PC-3 (cell line): Measurements from ENCODE around the gene SAMHD1. TPM values are rescaled to one million over a fixed set of nuclear protein-coding genes. Genes with fewer than 3 reads are reported as not detected.

Experiments used
- ATAC-seq: fragments of 200-7000 bp; cut with Tn5 transposase; 2 replicates; pipeline ENCODE4 v1.9.1; 2020; ENCODE audit warnings: mild to moderate bottlenecking, moderate library complexity
- BruUV-seq: library from RNA; stranded (reverse); fragments of 400-500 nt; replicated peaks from 2 replicates; lab custom pipeline; 2021; lab: Mats Ljungman, UMichigan
- CTCF ChIA-PET: fragments of 300-600 bp; sonication (Branson Sonifier 250); formaldehyde crosslinking; loops from one replicate; lab custom pipeline; 2022; ENCODE audit warnings: antibody characterized with exemption; lab: Charles Lee
- POLR2A ChIA-PET: fragments of 300-600 bp; sonication (Branson Sonifier 250); formaldehyde crosslinking; loops from one replicate; lab custom pipeline; 2022; ENCODE audit warnings: antibody characterized with exemption; ENCODE audit not compliant: unreplicated experiment; lab: Charles Lee
- DNase-seq: peaks from one replicate; pipeline ENCODE4 v3.0.0-alpha.2; 2015
- H2AFZ ChIP-seq: fragments of 300-600 bp; sonication (generic); 2 replicates; pipeline ENCODE4 v1.6.0; 2016; ENCODE audit warnings: antibody characterized with exemption, low read length
- H3F3A ChIP-seq: fragments of 300-600 bp; sonication (generic); one replicate; pipeline ENCODE4 v1.6.0; 2017; ENCODE audit warnings: antibody characterized with exemption, low read length, control low read depth, mild to moderate bottlenecking; ENCODE audit not compliant: unreplicated experiment
- H3K27ac ChIP-seq: fragments of 300-600 bp; sonication (generic); 2 replicates; pipeline ENCODE4 v1.5.1; 2016; ENCODE audit warnings: mild to moderate bottlenecking, low read length
- H3K27me3 ChIP-seq: fragments of 300-600 bp; sonication (generic); 2 replicates; pipeline ENCODE4 v1.6.1; 2016; ENCODE audit warnings: low read length, mixed read lengths
- H3K36me3 ChIP-seq: fragments of 300-600 bp; sonication (generic); 2 replicates; pipeline ENCODE4 v1.6.1; 2016; ENCODE audit warnings: low read depth, mixed run types, low read length, mixed read lengths
- H3K4me1 ChIP-seq: fragments of 300-600 bp; sonication (generic); 2 replicates; pipeline ENCODE4 v1.5.1; 2016; ENCODE audit warnings: low read length; ENCODE audit not compliant: insufficient read depth
- H3K4me2 ChIP-seq: fragments of 300-600 bp; sonication (generic); 2 replicates; pipeline ENCODE4 v1.6.0; 2016; ENCODE audit warnings: low read length
- H3K4me3 ChIP-seq: fragments of 300-600 bp; sonication (generic); 2 replicates; pipeline ENCODE4 v1.5.1; 2016; ENCODE audit warnings: mild to moderate bottlenecking, low read length, mixed read lengths
- H3K79me2 ChIP-seq: fragments of 300-600 bp; sonication (generic); 2 replicates; pipeline ENCODE4 v1.6.1; 2017; ENCODE audit warnings: low read length, mixed read lengths
- H3K9ac ChIP-seq: fragments of 300-600 bp; sonication (generic); 2 replicates; pipeline ENCODE4 v1.6.0; 2016; ENCODE audit warnings: mild to moderate bottlenecking, low read length
- H3K9me2 ChIP-seq: fragments of 300-600 bp; sonication (generic); replicated peaks from 2 replicates; pipeline ENCODE4 v1.6.1; 2016; ENCODE audit warnings: mixed run types, low read length, mixed read lengths
- H3K9me3 ChIP-seq: fragments of 300-600 bp; sonication (generic); 2 replicates; pipeline ENCODE4 v1.6.1; 2016; ENCODE audit warnings: low read length, mixed read lengths
- H4K20me1 ChIP-seq: fragments of 300-600 bp; sonication (generic); 2 replicates; pipeline ENCODE4 v1.6.1; 2016; ENCODE audit warnings: low read length, mixed read lengths
- CTCF ChIP-seq: fragments of 300-600 bp; sonication (generic); conservative IDR thresholded peaks from 2 replicates; pipeline ENCODE4 v1.5.1; 2017; ENCODE audit warnings: antibody characterized with exemption, low read depth, mild to moderate bottlenecking, low read length
- EZH2 ChIP-seq: fragments of 300-600 bp; sonication (generic); IDR thresholded peaks from one replicate; pipeline ENCODE4 v1.6.1; 2017; ENCODE audit warnings: antibody characterized with exemption, mild to moderate bottlenecking, low read length; ENCODE audit not compliant: unreplicated experiment
- EZH2phosphoT487 ChIP-seq: fragments of 300-600 bp; sonication (generic); IDR thresholded peaks from 2 replicates; pipeline ENCODE4 v1.6.1; 2018; ENCODE audit warnings: mild to moderate bottlenecking, antibody characterized with exemption, low read length, borderline replicate concordance
- intact Hi-C: fragments of 100-400 bp; cut with micrococcal nuclease; formaldehyde crosslinking; loops from 2 replicates; pipeline ENCODE4 v1.9.0; 2023
- total RNA-seq: library from RNA; depleted of rRNA; stranded (reverse); fragments of >200 nt; gene quantifications from 2 replicates; pipeline ENCODE4 v1.2.3, GENCODE V29; 2014

Gene SAMHD1
- total RNA-seq, 1 experiment from 2014 or later = 24.2 TPM

- H3K4me1 ChIP-seq = no peaks in the 10 kb centered on the region
- no peak overlapping the region for H3K4me2 ChIP-seq
- intact Hi-C loops = no loop called here
- H3K4me3 ChIP-seq = no peak overlapping the region
- H3K79me2 ChIP-seq = no peaks in the 10 kb centered on the region
- H3K36me3 ChIP-seq = no peaks in the 10 kb centered on the region
- H3K27ac ChIP-seq = no peak overlapping the region
- H2AFZ ChIP-seq = no peak overlapping the region
- no peak overlapping the region for H3K9ac ChIP-seq
- ChIA-PET CTCF (no interaction called here), POLR2A (no interaction called here)
- no peaks in the 10 kb centered on the region for H3K9me2 ChIP-seq
- H3K9me3 ChIP-seq = no peaks in the 10 kb centered on the region
- no peak for ATAC-seq
- TF ChIP-seq EZH2 (no peak), EZH2phosphoT487 (no peak), CTCF (no peak)
- H3F3A ChIP-seq = no peaks in the 10 kb centered on the region
- no peaks in the 10 kb centered on the region for H4K20me1 ChIP-seq
- no peaks in the 10 kb centered on the region for H3K27me3 ChIP-seq
- no TSS peak for BruUV-seq
- DNase-seq = no peak
These were observed 79.6 kb downstream of the SAMHD1 start for GRCh38 chr20:36871640-36872570.

- CTCF ChIA-PET = no interaction called here
- no peak overlapping the region for H2AFZ ChIP-seq
- no peaks in the 10 kb centered on the region for H3K9me2 ChIP-seq
- DNase-seq (no peak), ATAC-seq (no peak)
- H3K4me2 ChIP-seq = no peak overlapping the region
- POLR2A ChIA-PET = no interaction called here
- no peaks in the 10 kb centered on the region; the same call in 1 of the 2 replicates for H3K4me1 ChIP-seq
- no peaks in the 10 kb centered on the region for H4K20me1 ChIP-seq
- H3K79me2 ChIP-seq = peaks cover 6% of the 10 kb centered on the region
- intact Hi-C loops = loop anchor here (10.0 kb wide), 1 partner anchor 262 kb away; the partner anchor contains the start of gene RAB5IF
- no peaks in the 10 kb centered on the region for H3F3A ChIP-seq
- H3K27ac ChIP-seq = no peak overlapping the region
- TF ChIP-seq EZH2phosphoT487 (no peak), CTCF (no peak), EZH2 (no peak)
- H3K4me3 ChIP-seq = no peak overlapping the region
- no peaks in the 10 kb centered on the region for H3K36me3 ChIP-seq
- no peak overlapping the region for H3K9ac ChIP-seq
- no peaks in the 10 kb centered on the region for H3K9me3 ChIP-seq
- BruUV-seq = no TSS peak
- no peaks in the 10 kb centered on the region for H3K27me3 ChIP-seq
These were observed 84.6 kb downstream of the SAMHD1 start for GRCh38 chr20:36866681-36867495.
